ENCODE measurements around the gene ZBTB42. TPM values are rescaled to one million over a fixed set of nuclear protein-coding genes. Genes with fewer than 3 reads are reported as not detected.

ZBTB42 gene
- total RNA-seq, 1 experiment from 2014 or later = 6.4 TPM

GRCh38 chr14:104805326-104805678, 4.4 kb downstream of the ZBTB42 start (continued):
- TF ChIP-seq FOXP4 (CRISPR knock-in tag; IDR thresholded peaks at IDR 0.05) (no peak), MYBL2 (CRISPR knock-in tag; IDR thresholded peaks at IDR 0.05) (no peak), ATF1 (CRISPR knock-in tag; IDR thresholded peaks at IDR 0.05) (no peak)

GRCh38 chr14:104805941-104806624, 5.2 kb downstream of the ZBTB42 start:
- ATAC-seq = no peak
- TF ChIP-seq ZNF263 (CRISPR knock-in tag; IDR thresholded peaks at IDR 0.05; ENCODE audit: low read depth) = no peak
- no peak for TF ChIP-seq OVOL2 (CRISPR knock-in tag; IDR thresholded peaks at IDR 0.05; ENCODE audit: borderline replicate concordance)
- TF ChIP-seq ZNF423 (CRISPR knock-in tag; IDR thresholded peaks at IDR 0.05) = no peak
- TF ChIP-seq ZMAT4 (CRISPR knock-in tag; IDR thresholded peaks at IDR 0.05) = no peak
- TF ChIP-seq ERG (CRISPR knock-in tag; IDR thresholded peaks at IDR 0.05) = no peak
- no peak for TF ChIP-seq HMGA2 (CRISPR knock-in tag; IDR thresholded peaks at IDR 0.05)
- no peak for TF ChIP-seq MLX (CRISPR knock-in tag; IDR thresholded peaks at IDR 0.05)
- no peak for TF ChIP-seq ZNF532 (CRISPR knock-in tag; IDR thresholded peaks at IDR 0.05; ENCODE audit: borderline replicate concordance)
- TF ChIP-seq CREM (CRISPR knock-in tag; IDR thresholded peaks at IDR 0.05) = no peak
- no peak for TF ChIP-seq ATF3 (CRISPR knock-in tag; conservative IDR thresholded peaks at IDR 0.05)
- TF ChIP-seq ZNF281 (CRISPR knock-in tag; IDR thresholded peaks at IDR 0.05) = no peak
- TF ChIP-seq TP53 (CRISPR knock-in tag; IDR thresholded peaks at IDR 0.05) = no peak
- H3K36me3 Mint-ChIP-seq = no peaks in the 10 kb centered on the region

More at GRCh38 chr14:104805941-104806624, 5.2 kb downstream of the ZBTB42 start:
- Mint-ChIP-seq H3K4me3 (no peak overlapping the region), H3K4me1 (peaks cover 2% of the 10 kb centered on the region; the same call in 1 of the 2 replicates), H3K9me3 (peaks cover 11% of the 10 kb centered on the region), H3K27ac (no peak overlapping the region), H3K27me3 (ENCODE audit: low read depth) (peaks cover 25% of the 10 kb centered on the region)
- POLR2A ChIA-PET = no interaction called here
- DNase-seq (ENCODE audit: low spot score) = no peak
- CTCF ChIA-PET = interaction anchor here (1.4 kb wide), 1 partner anchor 37 kb away, joined by 7 read pairs; no protein-coding TSS in a partner anchor

Data from WTC11 (cell line).